ENCODE data around the gene CDK11A. TPM values are rescaled to one million over a fixed set of nuclear protein-coding genes. Genes with fewer than 3 reads are reported as not detected.

The CDK11A gene
- total and polyA plus RNA-seq, 2 of the 8 experiments (the other 6 are each of a cell fraction or from before 2014, with no cell fraction given), result 15.0 to 45.6 TPM

- Histone ChIP-seq H2AK5ac (ENCODE audit: low read depth, low read length) (no peak overlapping the region), H2BK12ac (ENCODE audit: low read depth, low read length) (no peak overlapping the region), H3K56ac (replicated peaks; ENCODE audit: insufficient read length, low read depth, low read length) (no peak overlapping the region), H3K4me2 (ENCODE audit: insufficient read depth in 1 of 2, low read depth in 2 of 2, low read length in 2 of 2) (no peak overlapping the region), H2BK120ac (replicated peaks; ENCODE audit: low read depth, low read length) (no peak overlapping the region), H3K79me1 (ENCODE audit: low read depth, low read length) (no peaks in the 10 kb centered on the region), H2BK20ac (ENCODE audit: low read length) (no peak overlapping the region), H3K27ac (ENCODE audit: low read depth, low read length) (no peak overlapping the region), H3K79me2 (ENCODE audit: control insufficient read depth in 1 of 2, insufficient read depth in 2 of 2, low read length in 2 of 2) (no peaks in the 10 kb centered on the region), H3K18ac (ENCODE audit: extremely low read depth, low read length) (no peak overlapping the region), H3K23me2 (ENCODE audit: low read depth, low read length) (no peaks in the 10 kb centered on the region), H2BK15ac (ENCODE audit: low read length) (no peak overlapping the region), H3K27me3 (replicated peaks in 1 of 4; ENCODE audit: control insufficient read depth in 3 of 4, extremely low read depth in 1 of 4, insufficient read depth in 3 of 4, low read length in 3 of 4) (no peaks in the 10 kb centered on the region), H2BK5ac (ENCODE audit: low read depth, low read length) (no peak overlapping the region), H4K20me1 (replicated peaks in 1 of 2; ENCODE audit: control insufficient read depth in 1 of 2, insufficient read depth in 2 of 2, low read length in 2 of 2) (peaks cover 1 to 2% of the 10 kb centered on the region in 2 experiments), H2AFZ (ENCODE audit: low read length) (no peak overlapping the region), H3K4me1 (replicated peaks in 1 of 4; ENCODE audit: control insufficient read depth in 3 of 4, insufficient read depth in 4 of 4, low read length in 3 of 4) (no peaks in the 10 kb centered on the region), H3K9me3 (ENCODE audit: insufficient read depth in 2 of 2, low read depth in 1 of 2, low read length in 1 of 2) (no peaks in the 10 kb centered on the region), H4K91ac (replicated peaks; ENCODE audit: insufficient read length, low read length) (no peak overlapping the region), H3K36me3 (ENCODE audit: control insufficient read depth in 2 of 4, insufficient read depth in 4 of 4, low read length in 3 of 4) (peaks cover 2 to 20% (median 16%) of the 10 kb centered on the region in 4 experiments; a peak in 7 of 8 replicates), H3K14ac (ENCODE audit: insufficient read length) (no peak overlapping the region), H3K9ac (replicated peaks in 1 of 4; ENCODE audit: extremely low read depth in 1 of 4, low read depth in 3 of 4, low read length in 3 of 4) (no peak overlapping the region), H4K8ac (ENCODE audit: extremely low read depth, insufficient read depth, low read length) (no peak overlapping the region), H3K4ac (replicated peaks; ENCODE audit: insufficient read length, low read depth, low read length) (no peak overlapping the region), H3K4me3 (ENCODE audit: extremely low read depth in 1 of 4, insufficient read depth in 2 of 4, low read depth in 3 of 4, low read length in 4 of 4) (no peak overlapping the region), H3K23ac (ENCODE audit: insufficient read length) (no peak overlapping the region), H4K5ac (ENCODE audit: insufficient read length, low read depth, low read length) (no peak overlapping the region)
- ChIA-PET CTCF (ENCODE audit: partially characterized antibody) (no interaction called here), POLR2A (ENCODE audit: partially characterized antibody) (interaction anchor here (0.8 kb wide), 1 partner anchor 63 kb away, joined by 3 read pairs; no protein-coding TSS in a partner anchor)
- WGBS, 2 experiments (ENCODE audit: extremely low coverage in 1 of 2, insufficient coverage in 1 of 2, insufficient read length in 1 of 2, insufficient replicate concordance in 2 of 2, low coverage in 1 of 2, low lambda C conversion rate in 2 of 2, missing lambda C conversion rate in 1 of 2), result 80% methylated on average over 7 of the region's 7 CpGs; no CpG with 5 or more reads in 1 of the 2 experiments
- TF ChIP-seq HDAC6 (IDR thresholded peaks at IDR 0.05; ENCODE audit: low read depth, low read length) (no peak), ASH2L (IDR thresholded peaks at IDR 0.05; ENCODE audit: low read length) (no peak), BCL11A (IDR thresholded peaks at IDR 0.05; ENCODE audit: low read depth in 2 of 2, low read length in 2 of 2) (no peak), SIX5 (IDR thresholded peaks at IDR 0.05; ENCODE audit: low read depth, low read length) (no peak)
- FAIRE-seq (no peak), DNase-seq (ENCODE audit: low read depth in 1 of 2, low spot score in 2 of 2) (no peak)
Measured at GRCh38 chr1:1721201-1721600, 3.0 kb downstream of the CDK11A start.
